Gastrocnemius medialis (tissue), 4 donors: ENCODE data around the gene AFF3.

Experiments
- CTCF ChIP-seq, 5 experiments: fragments of 450-650 bp in 3 of 5; fragments of 200-600 bp in 2 of 5; sonication (generic) in 2 of 5; IDR thresholded peaks in 4 of 5; conservative IDR thresholded peaks in 1 of 5; 1 replicate in 4 of 5; 2 replicates in 1 of 5; pipeline ENCODE4 v1.5.1; 2016 to 2019; ENCODE audit warnings: antibody characterized with exemption in 5 of 5, mild to moderate bottlenecking in 3 of 5, moderate library complexity in 3 of 5
- POLR2A ChIP-seq, 2 donors: fragments of 450-650 bp; IDR thresholded peaks; one replicate each; pipeline ENCODE4 v1.6.1; 2017; ENCODE audit warnings: antibody characterized with exemption in 2 of 2, mild to moderate bottlenecking in 2 of 2, moderate library complexity in 2 of 2

GRCh38 chr2:100130595-100131391 is 11.6 kb downstream of the AFF3 start:
- TF ChIP-seq CTCF (IDR thresholded peaks at IDR 0.05 in 4 of 5, conservative IDR thresholded peaks at IDR 0.05 in 1 of 5) (no peak), POLR2A (IDR thresholded peaks at IDR 0.05) (no peak)
